ENCODE measurements around the gene ZNF670.

ZNF670 gene

GRCh38 chr1:247110627-247111258 is 32.1 kb upstream of the ZNF670 start:
- peak overlapping the region; percentile 65 for H3K4me3 ChIP-seq (ENCODE audit: low read depth, low read length)
- TF ChIP-seq, protein P1, sequence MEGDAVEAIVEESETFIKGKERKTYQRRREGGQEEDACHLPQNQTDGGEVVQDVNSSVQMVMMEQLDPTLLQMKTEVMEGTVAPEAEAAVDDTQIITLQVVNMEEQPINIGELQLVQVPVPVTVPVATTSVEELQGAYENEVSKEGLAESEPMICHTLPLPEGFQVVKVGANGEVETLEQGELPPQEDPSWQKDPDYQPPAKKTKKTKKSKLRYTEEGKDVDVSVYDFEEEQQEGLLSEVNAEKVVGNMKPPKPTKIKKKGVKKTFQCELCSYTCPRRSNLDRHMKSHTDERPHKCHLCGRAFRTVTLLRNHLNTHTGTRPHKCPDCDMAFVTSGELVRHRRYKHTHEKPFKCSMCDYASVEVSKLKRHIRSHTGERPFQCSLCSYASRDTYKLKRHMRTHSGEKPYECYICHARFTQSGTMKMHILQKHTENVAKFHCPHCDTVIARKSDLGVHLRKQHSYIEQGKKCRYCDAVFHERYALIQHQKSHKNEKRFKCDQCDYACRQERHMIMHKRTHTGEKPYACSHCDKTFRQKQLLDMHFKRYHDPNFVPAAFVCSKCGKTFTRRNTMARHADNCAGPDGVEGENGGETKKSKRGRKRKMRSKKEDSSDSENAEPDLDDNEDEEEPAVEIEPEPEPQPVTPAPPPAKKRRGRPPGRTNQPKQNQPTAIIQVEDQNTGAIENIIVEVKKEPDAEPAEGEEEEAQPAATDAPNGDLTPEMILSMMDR (IDR thresholded peaks at IDR 0.05; ENCODE audit: low read depth, low read length) = no peak

DNA sequence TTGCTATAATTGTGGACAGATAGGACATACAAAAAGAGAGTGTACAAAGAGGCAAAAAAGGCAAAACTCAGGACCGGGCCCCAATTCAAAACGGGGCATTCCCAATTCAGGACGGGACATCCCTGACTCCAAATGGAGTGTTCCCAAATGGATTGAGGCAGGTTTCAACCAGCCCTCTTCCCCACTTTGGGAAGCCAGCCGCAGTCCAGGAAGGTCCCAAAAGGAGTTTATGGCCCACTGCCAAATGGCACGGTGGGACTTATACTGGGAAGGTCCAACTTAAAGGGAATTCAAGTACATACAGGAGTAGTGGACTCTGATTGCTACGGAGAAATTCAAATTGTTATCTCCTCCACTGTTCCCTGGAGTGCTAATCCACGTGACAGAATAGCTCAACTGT is 29.1 kb upstream of the ZNF670 start:
- TF ChIP-seq, protein P1 (IDR thresholded peaks at IDR 0.05; ENCODE audit: low read depth, low read length) = no peak
- no peak overlapping the region for H3K4me3 ChIP-seq (ENCODE audit: low read depth, low read length)

- TF ChIP-seq, protein P1 (IDR thresholded peaks at IDR 0.05; ENCODE audit: low read depth, low read length) = no peak
- no peak overlapping the region for H3K4me3 ChIP-seq (ENCODE audit: low read depth, low read length)
Observed at GRCh38 chr1:247105966-247106365, 27.4 kb upstream of the ZNF670 start.

- TF ChIP-seq, protein P1 (IDR thresholded peaks at IDR 0.05; ENCODE audit: low read depth, low read length) = no peak
- no peak overlapping the region for H3K4me3 ChIP-seq (ENCODE audit: low read depth, low read length)
Observed at GRCh38 chr1:247104965-247105364, 26.4 kb upstream of the ZNF670 start.

GRCh38 chr1:247103859-247104591 is 25.4 kb upstream of the ZNF670 start, which contains the start of gene ZNF669:
ZNF669 (minus strand) TSS chr1:247104356; CDS start chr1:247104199, 157 bp downstream.
- TF ChIP-seq, protein P1 (IDR thresholded peaks at IDR 0.05; ENCODE audit: low read depth, low read length) = no peak
- H3K4me3 ChIP-seq (ENCODE audit: low read depth, low read length) = peak within 1 kb of the TSS; percentile 96

- H3K4me3 ChIP-seq (ENCODE audit: low read depth, low read length) = no peak overlapping the region
- TF ChIP-seq, protein P1 (IDR thresholded peaks at IDR 0.05; ENCODE audit: low read depth, low read length) = no peak
Observed at GRCh38 chr1:247102381-247102780, 23.8 kb upstream of the ZNF670 start.

DNA sequence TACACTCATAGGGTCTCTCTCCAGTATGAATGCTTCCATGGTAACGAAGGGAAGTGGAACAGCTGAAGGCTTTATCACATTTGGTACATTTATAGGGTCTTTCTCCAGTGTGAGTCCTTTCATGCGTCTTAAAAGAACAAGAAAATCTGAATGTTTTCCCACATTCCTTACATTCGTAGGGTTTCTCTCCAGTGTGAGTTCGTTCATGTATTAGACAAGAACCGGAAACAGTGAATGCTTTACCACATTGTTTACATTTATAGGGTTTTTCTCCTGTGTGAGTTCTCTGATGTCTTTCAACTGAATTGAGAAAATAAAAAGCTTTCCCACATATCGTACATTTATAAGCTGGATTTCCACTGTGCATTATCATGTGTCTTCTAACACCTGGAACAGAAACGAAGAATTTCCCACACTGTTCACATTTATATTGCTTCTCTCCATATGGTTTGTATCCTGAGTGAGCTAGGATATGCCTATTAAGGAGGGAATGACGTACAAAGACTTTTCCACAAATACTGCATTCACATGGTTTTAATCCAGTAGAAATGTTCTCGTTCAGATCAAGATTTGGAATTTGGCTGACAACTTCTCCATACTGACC is 22.2 kb upstream of the ZNF670 start:
- TF ChIP-seq, protein P1 (IDR thresholded peaks at IDR 0.05; ENCODE audit: low read depth, low read length) = no peak
- no peak overlapping the region for H3K4me3 ChIP-seq (ENCODE audit: low read depth, low read length)

Data from WI38 (cell line).